ENCODE measurements around the gene RHEB.

DNA sequence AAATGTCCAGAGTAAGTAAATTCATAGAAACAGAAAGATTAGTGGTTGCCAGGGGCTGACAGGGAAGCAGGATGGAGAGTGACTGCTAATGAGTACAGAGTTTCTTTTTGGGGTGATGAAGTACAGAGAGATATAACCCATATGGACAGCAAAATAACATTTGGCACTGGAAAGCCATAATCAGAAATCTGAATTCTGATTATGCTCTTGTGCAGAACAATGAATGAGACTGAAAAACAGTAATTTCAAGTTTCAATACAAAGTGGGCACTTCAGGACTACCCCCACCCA lies 4.5 kb downstream of the RHEB start:
- TF ChIP-seq, protein P1, sequence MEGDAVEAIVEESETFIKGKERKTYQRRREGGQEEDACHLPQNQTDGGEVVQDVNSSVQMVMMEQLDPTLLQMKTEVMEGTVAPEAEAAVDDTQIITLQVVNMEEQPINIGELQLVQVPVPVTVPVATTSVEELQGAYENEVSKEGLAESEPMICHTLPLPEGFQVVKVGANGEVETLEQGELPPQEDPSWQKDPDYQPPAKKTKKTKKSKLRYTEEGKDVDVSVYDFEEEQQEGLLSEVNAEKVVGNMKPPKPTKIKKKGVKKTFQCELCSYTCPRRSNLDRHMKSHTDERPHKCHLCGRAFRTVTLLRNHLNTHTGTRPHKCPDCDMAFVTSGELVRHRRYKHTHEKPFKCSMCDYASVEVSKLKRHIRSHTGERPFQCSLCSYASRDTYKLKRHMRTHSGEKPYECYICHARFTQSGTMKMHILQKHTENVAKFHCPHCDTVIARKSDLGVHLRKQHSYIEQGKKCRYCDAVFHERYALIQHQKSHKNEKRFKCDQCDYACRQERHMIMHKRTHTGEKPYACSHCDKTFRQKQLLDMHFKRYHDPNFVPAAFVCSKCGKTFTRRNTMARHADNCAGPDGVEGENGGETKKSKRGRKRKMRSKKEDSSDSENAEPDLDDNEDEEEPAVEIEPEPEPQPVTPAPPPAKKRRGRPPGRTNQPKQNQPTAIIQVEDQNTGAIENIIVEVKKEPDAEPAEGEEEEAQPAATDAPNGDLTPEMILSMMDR (IDR thresholded peaks at IDR 0.05; ENCODE audit: poor library complexity): no peak
- no peak for TF ChIP-seq EZH2phosphoT487 (IDR thresholded peaks at IDR 0.05; ENCODE audit: low read depth, severe bottlenecking, unreplicated experiment)

All from hepatocyte (in vitro differentiated cells).